T-helper 22 cell (primary cell): ENCODE data around the gene FBXO7.

Experiments
- DNase-seq: peaks from one replicate; pipeline ENCODE4 v3.0.0-alpha.2; 2020; ENCODE audit warnings: low read depth

The FBXO7 gene

GRCh38 chr22:32490279-32490678 is 15.7 kb downstream of the FBXO7 start:
- no peak for DNase-seq

- DNase-seq: no peak
Observed at GRCh38 chr22:32492111-32492510, 17.5 kb downstream of the FBXO7 start.

- DNase-seq: no peak
Observed at GRCh38 chr22:32493551-32493950, 18.9 kb downstream of the FBXO7 start.

- DNase-seq: no peak
Observed at GRCh38 chr22:32494971-32495370, 20.4 kb downstream of the FBXO7 start.

- no peak for DNase-seq
Observed at GRCh38 chr22:32499666-32500065, 25.1 kb downstream of the FBXO7 start.

GRCh38 chr22:32501836-32502752 is 27.5 kb downstream of the FBXO7 start:
- DNase-seq: no peak

- no peak for DNase-seq
Observed at GRCh38 chr22:32509045-32509444, 34.4 kb downstream of the FBXO7 start.

- no peak for DNase-seq
Observed at GRCh38 chr22:32511274-32511673, 36.7 kb downstream of the FBXO7 start.

GRCh38 chr22:32511776-32512175 is 37.2 kb downstream of the FBXO7 start:
- DNase-seq: no peak

GRCh38 chr22:32512267-32512982 is 37.8 kb downstream of the FBXO7 start:
- DNase-seq: no peak

- DNase-seq: no peak
Observed at GRCh38 chr22:32515084-32515483, 40.5 kb downstream of the FBXO7 start.

GRCh38 chr22:32517488-32517887 is 42.9 kb downstream of the FBXO7 start:
- no peak for DNase-seq

GRCh38 chr22:32517921-32518320 is 43.3 kb downstream of the FBXO7 start:
- no peak for DNase-seq

- DNase-seq: no peak
Observed at GRCh38 chr22:32518381-32518780, 43.8 kb downstream of the FBXO7 start.

GRCh38 chr22:32518848-32519247 is 44.2 kb downstream of the FBXO7 start:
- DNase-seq: no peak

GRCh38 chr22:32520612-32521011 is 46.0 kb downstream of the FBXO7 start:
- DNase-seq: no peak

- DNase-seq: no peak
Observed at GRCh38 chr22:32522237-32522636, 47.6 kb downstream of the FBXO7 start.

- DNase-seq: no peak
Observed at GRCh38 chr22:32527756-32528155, 53.1 kb downstream of the FBXO7 start.

GRCh38 chr22:32528316-32528715 is 53.7 kb downstream of the FBXO7 start:
- DNase-seq: no peak

GRCh38 chr22:32528984-32529982 is 54.7 kb downstream of the FBXO7 start:
- peak; percentile 7 for DNase-seq

GRCh38 chr22:32531228-32531627 is 56.6 kb downstream of the FBXO7 start:
- no peak for DNase-seq
